ENCODE data around the gene ROPN1L.

Gene ROPN1L

DNA sequence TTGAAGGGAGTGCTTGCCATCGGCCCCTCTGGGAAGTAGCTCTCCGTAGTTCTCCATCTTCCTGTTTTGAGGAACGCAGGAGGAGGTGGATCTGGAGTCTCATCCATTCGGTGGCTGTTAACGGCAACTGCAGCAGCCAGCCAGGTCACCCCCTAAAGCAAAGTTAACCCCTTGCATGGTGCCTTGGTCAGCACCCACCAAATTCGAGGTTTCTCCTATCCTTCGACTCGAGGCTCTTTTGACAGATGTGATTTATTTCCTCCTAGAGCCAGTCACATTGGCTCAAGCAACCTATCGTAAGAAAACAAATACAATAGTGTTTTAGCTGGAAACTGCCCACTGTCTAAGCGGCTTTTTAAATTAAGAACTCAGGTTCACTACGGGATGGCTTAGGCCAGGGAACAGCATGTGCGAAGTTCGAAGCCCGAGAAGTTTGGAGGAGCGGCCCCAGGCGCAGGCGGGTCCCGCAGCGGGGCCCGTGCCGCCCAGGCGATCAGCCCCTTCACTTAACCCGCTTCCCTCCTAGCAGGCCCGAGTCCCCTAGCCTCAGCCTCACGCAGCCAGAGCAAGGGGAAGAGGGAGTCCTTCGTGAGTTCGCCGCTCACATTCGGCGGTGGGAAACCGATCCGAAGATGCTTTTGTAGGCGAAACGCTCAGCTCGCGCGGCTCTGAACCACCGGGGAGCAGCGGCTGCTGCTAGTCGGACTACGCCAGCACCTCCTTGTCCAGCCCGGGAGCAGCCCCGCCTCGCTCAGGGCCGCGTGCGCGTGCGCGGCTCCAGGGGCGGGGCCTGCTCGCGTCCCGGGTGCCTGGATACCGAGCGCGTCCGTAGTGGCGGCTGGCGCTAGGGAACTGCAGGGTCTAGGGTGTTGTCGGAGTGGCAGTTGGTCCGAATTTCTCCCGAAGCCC lies at the start of gene ROPN1L:
TSS of gene ROPN1L (plus strand) at position 797 of the 909 bp plus-strand sequence. CDS start 289 bp downstream, outside the sequence.
- peak; percentile 98 for DNase-seq (ENCODE audit: low spot score)

- DNase-seq (ENCODE audit: low spot score), result peak; percentile 6
These were observed 48.9 kb upstream of the ROPN1L start for GRCh38 chr5:10392567-10393328.

GRCh38 chr5:10393491-10393890 lies 48.2 kb upstream of the ROPN1L start:
- peak; percentile 51 for DNase-seq (ENCODE audit: low spot score)

GRCh38 chr5:10396552-10396951 lies 45.1 kb upstream of the ROPN1L start:
- DNase-seq (ENCODE audit: low spot score), result no peak

DNA sequence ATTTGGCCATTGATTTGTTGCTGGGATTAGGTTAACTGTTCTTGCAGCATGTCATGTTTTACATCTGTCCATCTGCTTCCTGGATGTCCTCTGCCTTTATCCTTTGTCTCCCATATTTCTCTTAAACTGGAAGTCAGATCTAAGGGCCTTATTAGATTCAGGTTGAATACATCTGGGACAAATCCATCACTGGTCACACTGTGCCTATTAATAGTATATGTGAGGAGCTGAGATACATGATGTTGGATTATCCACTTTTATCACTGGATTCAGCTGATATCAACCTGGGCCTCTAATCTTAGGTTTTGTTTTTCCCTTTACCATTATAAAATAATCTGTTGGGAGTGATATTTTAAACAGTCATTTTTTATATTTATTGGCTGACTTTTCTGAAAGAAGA lies 41.8 kb upstream of the ROPN1L start:
- DNase-seq (ENCODE audit: low spot score), result no peak

- DNase-seq (ENCODE audit: low spot score), result no peak
These were observed 41.3 kb upstream of the ROPN1L start for GRCh38 chr5:10400411-10400810.

DNA sequence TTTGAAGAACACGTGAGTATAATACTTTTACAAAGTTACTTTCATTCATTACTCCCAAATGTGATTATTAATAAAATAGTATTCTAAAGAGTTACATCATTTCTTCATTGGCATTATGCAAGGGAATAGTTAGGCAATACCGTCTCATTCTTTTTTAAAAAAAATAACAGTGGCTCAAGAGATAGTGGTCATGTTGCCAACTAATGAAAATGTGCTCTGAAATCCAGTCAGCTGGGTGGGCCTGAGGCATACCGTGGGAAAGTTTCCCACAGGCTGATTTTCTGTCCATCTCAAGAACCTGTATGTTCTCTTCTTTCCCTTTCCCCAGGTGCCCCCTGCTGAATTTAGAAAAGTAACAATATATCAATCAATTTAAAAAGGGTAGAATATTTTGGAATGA lies 40.8 kb upstream of the ROPN1L start:
- peak; percentile 14 for DNase-seq (ENCODE audit: low spot score)

DNA sequence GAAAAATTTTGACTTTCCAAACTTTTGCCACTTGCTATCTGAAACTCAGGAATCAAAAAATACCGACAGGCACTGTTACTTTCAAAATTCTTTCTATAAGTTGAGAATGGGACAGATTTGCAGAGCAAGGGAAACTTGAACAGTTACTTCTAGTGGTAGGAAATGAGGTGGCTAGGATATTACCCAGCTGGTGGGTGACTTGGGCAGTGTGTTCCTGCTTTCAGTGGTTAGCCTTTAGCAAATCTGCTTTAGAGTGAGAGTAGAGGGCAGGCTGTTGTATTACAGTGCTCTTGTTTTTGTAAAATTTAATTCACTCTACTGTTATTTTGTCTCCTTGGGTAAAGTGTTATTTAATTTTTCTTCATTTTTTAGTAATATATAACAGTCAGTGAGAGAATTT lies 40.2 kb upstream of the ROPN1L start:
- DNase-seq (ENCODE audit: low spot score), result no peak

GRCh38 chr5:10403829-10404228 lies 37.9 kb upstream of the ROPN1L start:
- DNase-seq (ENCODE audit: low spot score), result no peak

GRCh38 chr5:10406651-10407050 lies 35.0 kb upstream of the ROPN1L start:
- no peak for DNase-seq (ENCODE audit: low spot score)

DNA sequence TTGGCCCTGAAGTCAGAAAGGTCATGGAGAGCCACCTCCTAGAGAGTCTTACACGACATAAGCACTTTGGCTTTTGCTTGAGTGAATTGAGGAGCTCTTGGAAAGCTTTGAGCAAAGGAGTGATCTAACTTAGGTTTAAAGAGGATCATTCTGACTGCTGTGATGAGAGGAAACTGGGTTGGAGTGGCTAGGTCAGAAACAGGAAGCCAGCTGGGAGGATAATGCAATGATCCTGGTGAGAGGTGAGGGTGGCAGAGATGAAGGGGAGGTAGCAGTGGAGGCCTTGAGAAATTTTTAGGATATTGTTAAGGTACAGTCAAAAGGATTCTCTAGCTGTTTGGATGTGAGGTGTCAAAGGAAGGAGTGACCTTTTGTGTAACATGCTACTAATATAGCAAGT lies 32.2 kb upstream of the ROPN1L start:
- DNase-seq (ENCODE audit: low spot score), result no peak

- DNase-seq (ENCODE audit: low spot score), result no peak
These were observed 31.0 kb upstream of the ROPN1L start for GRCh38 chr5:10410662-10411061.

GRCh38 chr5:10411336-10411735 lies 30.3 kb upstream of the ROPN1L start:
- DNase-seq (ENCODE audit: low spot score), result no peak

DNA sequence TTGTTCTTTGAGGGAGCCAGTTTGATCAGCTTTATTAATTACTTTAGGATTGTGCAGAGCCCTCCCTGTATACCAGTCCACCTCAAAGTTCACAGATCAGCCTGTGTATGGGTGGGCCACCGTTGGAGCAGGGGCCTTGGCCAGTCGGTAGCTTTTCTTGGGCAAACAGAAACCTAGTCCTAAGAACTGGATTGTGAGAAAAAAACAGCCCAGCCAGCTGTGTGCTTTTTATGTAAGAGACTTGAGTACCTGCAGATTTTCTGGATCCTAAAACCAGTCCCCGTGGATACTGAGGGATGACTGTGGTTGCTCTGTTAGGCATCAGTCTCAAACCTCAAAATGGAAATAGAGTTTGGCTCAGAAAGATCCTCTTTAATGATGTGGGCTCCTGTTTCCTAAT lies 24.8 kb upstream of the ROPN1L start:
- DNase-seq (ENCODE audit: low spot score), result no peak

DNA sequence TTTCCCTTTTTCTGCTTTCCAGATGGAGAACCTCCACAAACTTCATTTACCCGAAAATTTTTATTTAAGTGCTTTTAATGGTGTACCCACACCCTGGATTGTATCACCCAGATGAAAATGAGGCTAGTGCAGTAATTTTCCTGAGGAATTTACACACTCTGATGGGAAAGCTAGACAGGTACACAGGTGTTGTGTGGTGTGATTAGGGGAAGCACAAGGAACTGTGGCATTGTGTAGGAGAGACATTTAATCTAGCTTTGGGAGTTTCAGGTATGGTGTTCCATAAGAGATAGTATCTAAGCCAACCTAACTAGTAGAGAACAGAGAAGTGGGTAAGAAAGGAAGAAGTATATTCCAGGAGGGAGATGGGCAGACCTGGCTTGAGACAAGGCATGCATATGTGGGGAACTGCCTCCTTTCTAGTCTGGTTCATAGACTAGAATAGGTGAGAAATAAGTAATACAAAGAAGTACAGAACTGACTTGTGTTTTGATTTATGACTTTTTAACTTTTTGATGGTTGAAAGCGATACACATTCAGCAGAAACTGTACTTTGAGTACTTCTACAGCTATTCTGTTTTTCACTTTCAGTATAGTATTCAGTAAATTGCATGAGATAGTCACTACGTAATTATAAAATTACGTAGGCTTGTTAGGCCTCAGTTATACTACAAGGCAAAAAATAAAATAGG lies 22.9 kb upstream of the ROPN1L start:
- no peak for DNase-seq (ENCODE audit: low spot score)

DNA sequence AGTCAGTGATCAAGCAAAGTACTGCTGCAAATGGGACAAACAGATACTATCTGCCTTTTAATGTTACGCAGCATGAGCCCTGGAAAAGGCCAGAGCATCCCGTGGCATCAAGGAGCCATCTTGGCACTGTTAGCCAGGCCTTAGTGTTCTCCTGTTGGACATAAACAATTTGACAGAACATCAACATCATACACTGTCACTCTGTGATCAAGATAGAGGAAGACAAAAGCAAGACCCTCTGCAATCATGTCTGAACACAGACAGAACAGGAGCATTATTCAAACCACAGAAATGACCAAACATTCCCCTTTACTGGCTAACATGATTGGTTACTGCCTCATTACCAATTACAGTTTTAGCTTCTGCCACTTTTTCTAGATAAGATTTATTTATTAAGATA lies 21.2 kb upstream of the ROPN1L start:
- DNase-seq (ENCODE audit: low spot score), result no peak

- DNase-seq (ENCODE audit: low spot score), result peak; percentile 38
These were observed 20.7 kb upstream of the ROPN1L start for GRCh38 chr5:10420932-10421331.

DNA sequence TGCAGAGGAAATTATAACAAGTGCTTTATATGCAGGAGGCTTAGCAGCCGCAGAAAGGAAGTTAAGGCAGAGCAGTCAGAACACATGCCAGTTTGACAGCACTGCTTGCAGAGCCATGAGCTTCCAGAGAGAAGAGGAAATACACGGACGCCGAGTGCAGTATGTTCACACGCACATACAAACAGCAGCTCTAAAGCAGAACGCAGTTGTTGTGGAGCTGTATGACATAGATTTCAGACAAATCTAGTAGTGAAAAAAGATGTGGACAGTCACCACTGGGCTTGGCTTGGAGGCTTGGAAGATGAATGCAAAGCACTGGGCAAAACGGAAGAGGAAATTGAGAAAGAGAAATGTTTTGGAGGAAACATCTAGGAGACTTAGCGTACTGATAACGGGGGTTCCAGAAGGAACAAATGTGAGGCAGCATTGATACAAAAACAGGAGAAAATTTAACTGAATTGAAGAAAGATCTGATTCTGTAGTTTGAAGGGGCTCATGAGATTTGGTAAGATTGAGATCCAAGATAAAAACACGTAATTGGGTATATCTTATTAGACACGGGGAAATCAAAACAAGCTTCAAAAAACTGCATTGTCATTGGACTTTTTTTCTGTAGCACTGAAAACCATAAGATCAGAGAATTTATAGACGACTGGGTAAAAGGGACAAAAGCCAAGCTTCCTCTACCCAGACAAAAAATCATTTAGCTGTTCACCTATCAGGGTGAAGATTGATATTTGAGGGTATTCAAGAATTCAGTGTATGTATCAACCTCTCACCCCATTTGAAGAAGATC lies 19.6 kb upstream of the ROPN1L start:
- DNase-seq (ENCODE audit: low spot score), result no peak

DNA sequence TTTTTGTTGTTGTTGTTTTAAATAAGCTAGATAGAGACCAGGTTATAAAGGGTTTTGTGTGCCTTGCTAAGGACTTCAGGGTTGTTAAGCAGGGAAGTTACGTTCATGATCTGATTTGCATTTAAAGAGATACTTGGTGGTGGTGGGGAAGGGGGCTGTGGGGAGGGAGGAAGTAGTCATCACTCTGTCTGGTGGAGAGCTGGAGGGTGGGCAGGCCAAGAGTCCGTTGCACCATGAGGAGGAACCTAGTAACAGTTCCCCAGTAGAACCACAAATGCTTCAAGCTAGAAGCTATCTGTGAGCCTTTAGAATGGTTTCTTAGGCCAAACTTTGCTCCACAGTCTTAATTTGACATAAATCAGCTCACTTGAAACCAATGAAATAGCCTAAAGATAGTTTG lies 18.7 kb upstream of the ROPN1L start:
- no peak for DNase-seq (ENCODE audit: low spot score)

GRCh38 chr5:10424124-10424731 lies 17.5 kb upstream of the ROPN1L start:
- DNase-seq (ENCODE audit: low spot score), result peak; percentile 53

DNA sequence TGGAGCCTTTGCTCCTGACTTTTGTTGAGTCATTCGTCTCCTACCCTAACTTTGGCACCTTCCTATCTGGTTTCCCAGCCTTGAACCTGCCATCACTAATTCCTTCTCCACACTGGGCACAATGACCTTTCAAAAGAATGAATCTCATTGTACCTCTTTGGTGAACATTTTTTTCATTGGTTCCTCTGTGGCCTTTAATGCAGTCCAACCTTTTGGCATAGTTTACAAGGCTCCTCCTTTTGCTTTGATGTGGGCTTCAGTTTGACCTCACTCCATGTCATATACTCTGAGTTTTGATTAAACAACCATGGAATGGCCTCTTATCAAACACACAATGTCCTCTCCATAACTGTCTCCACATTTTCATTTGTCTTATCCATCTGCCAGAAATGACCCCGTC lies 14.5 kb upstream of the ROPN1L start:
- DNase-seq (ENCODE audit: low spot score), result no peak

Measured in AG08395 (cell line).